T-cell (primary cell): ENCODE data around the gene LSM5. TPM values are rescaled to one million over a fixed set of nuclear protein-coding genes. Genes with fewer than 3 reads are reported as not detected.

Experiments used
- ATAC-seq, 4 experiments: fragments of 200-7000 bp in 3 of 4; fragments of 150-1000 bp in 1 of 4; cut with Tn5 transposase; replicated peaks in 1 of 4; 1 replicate in 3 of 4; 2 replicates in 1 of 4; pipeline ENCODE4 v1.10.0; 2021; ENCODE audit warnings: moderate library complexity in 3 of 4, mild to moderate bottlenecking in 2 of 4, moderate number of reproducible peaks in 1 of 4
- CTCF ChIA-PET, 2 donors: fragments of 300-600 bp; sonication (Branson Sonifier 250); formaldehyde crosslinking; loops; one replicate each; lab custom pipeline; 2022; ENCODE audit warnings: antibody characterized with exemption in 2 of 2; lab: Charles Lee
- POLR2A ChIA-PET, 2 donors: fragments of 300-600 bp; sonication (Branson Sonifier 250); formaldehyde crosslinking; loops; one replicate each; lab custom pipeline; 2022; ENCODE audit warnings: antibody characterized with exemption in 2 of 2; lab: Charles Lee
- DNase-seq, 35 experiments: peaks; one replicate each; pipeline versions ENCODE4 v3.0.0 to v3.0.0-alpha.2; 2013 to 2023
- H3K27ac ChIP-seq: one replicate; pipeline ENCODE4 v1.5.1; 2013; ENCODE audit warnings: low read length
- H3K27me3 ChIP-seq, 2 experiments: replicated peaks in 1 of 2; 1 replicate in 1 of 2; 2 replicates in 1 of 2; pipeline versions ENCODE4 v1.6.1 to v1.7.0; 2013; ENCODE audit warnings: low read length in 1 of 2, mixed read lengths in 1 of 2; ENCODE audit not compliant: control insufficient read depth in 2 of 2, insufficient read depth in 2 of 2; ENCODE audit errors: extremely low read depth in 1 of 2
- H3K36me3 ChIP-seq, 2 donors: 1 replicate in 1 of 2; 2 replicates in 1 of 2; pipeline versions ENCODE4 v1.6.1 to v1.7.0; 2013; ENCODE audit warnings: low read length in 1 of 2; ENCODE audit not compliant: control insufficient read depth in 2 of 2, insufficient read depth in 1 of 2; ENCODE audit errors: extremely low read depth in 1 of 2
- H3K4me1 ChIP-seq, 2 experiments: 1 replicate in 1 of 2; 2 replicates in 1 of 2; pipeline versions ENCODE4 v1.6.1 to v1.7.0; 2013; ENCODE audit warnings: low read length in 2 of 2, mixed read lengths in 1 of 2; ENCODE audit not compliant: insufficient read depth in 2 of 2, control insufficient read depth in 1 of 2; ENCODE audit errors: extremely low read depth in 1 of 2
- H3K4me3 ChIP-seq, 2 donors: 1 replicate in 1 of 2; 2 replicates in 1 of 2; pipeline versions ENCODE4 v1.5.1 to v1.7.0; 2013; ENCODE audit warnings: mild to moderate bottlenecking in 2 of 2, low read length in 1 of 2, moderate library complexity in 1 of 2; ENCODE audit not compliant: control insufficient read depth in 1 of 2; ENCODE audit errors: extremely low read depth in 1 of 2
- H3K9me3 ChIP-seq: 2 replicates; pipeline ENCODE4 v1.7.0; 2013
- H3K27ac Mint-ChIP-seq, 2 donors: one replicate each; pipeline ENCODE4 v1.8.0; 2020 to 2021; ENCODE audit warnings: mild to moderate bottlenecking in 2 of 2, mixed read lengths in 2 of 2
- H3K27me3 Mint-ChIP-seq, 2 donors: one replicate each; pipeline ENCODE4 v1.8.0; 2021 to 2022; ENCODE audit warnings: mixed read lengths in 2 of 2
- H3K36me3 Mint-ChIP-seq: one replicate; pipeline ENCODE4 v1.8.0; 2021; ENCODE audit warnings: mixed read lengths
- H3K4me1 Mint-ChIP-seq, 3 donors: one replicate each; pipeline ENCODE4 v1.8.0; 2020 to 2022; ENCODE audit warnings: mixed read lengths in 3 of 3, mild to moderate bottlenecking in 1 of 3
- H3K4me3 Mint-ChIP-seq, 3 donors: one replicate each; pipeline ENCODE4 v1.8.0; 2020 to 2022; ENCODE audit warnings: mild to moderate bottlenecking in 3 of 3, mixed read lengths in 3 of 3, moderate library complexity in 3 of 3
- H3K9me3 Mint-ChIP-seq, 3 donors: one replicate each; pipeline ENCODE4 v1.8.0; 2020 to 2022; ENCODE audit warnings: mixed read lengths in 3 of 3
- WGBS: methylation state at CpG from one replicate; pipeline ENCODE4 v1.1.5; 2013; ENCODE audit warnings: missing lambda C conversion rate; ENCODE audit not compliant: insufficient coverage; 5-methylcytosine and 5-hydroxymethylcytosine counted together
- total RNA-seq, 35 experiments: library from RNA in 6 of 35; stranded (reverse) in 6 of 35; fragments of 120-200 nt in 1 of 35; gene quantifications; one replicate each; pipeline versions ENCODE4 v1.2.1 to v1.2.4 and lab custom pipeline; 2013 to 2026

Gene LSM5
- total RNA-seq, 5 donors from 2014 or later (not counting 1 experiment from before 2014, with no cell fraction given): 26.7 to 31.6 (median 29.3) TPM

DNA sequence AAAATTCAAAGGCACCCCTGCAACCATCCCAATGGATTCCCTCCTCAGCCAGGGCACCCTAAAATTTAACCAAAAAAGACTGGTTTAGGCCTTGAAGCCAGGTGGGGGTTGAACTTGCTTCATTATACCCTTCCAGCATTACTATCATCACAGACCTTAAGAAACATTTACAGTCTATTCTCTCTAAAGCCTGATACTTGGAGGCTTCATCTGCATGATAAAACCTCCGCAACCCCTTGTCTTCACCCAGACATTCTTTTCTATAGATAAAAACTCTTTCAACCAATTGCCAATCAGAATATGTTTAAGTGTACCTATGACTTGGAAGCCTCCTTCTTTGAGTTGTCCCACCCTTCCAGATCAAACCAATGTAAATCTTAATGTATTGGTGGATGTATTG is 23.0 kb upstream of the LSM5 start:
- Mint-ChIP-seq H3K27me3 (no peaks in the 10 kb centered on the region), H3K36me3 (peaks cover 31% of the 10 kb centered on the region), H3K9me3 (peaks cover 0 to 3% (median 0%) of the 10 kb centered on the region in 3 donors), H3K4me1 (peaks cover 71 to 84% (median 78%) of the 10 kb centered on the region in 3 donors), H3K27ac (peak overlapping the region; percentile 6 to 8), H3K4me3 (peak overlapping the region in 1 of 3 donors; percentile 48)
- ATAC-seq: no peak
- no peaks in the 10 kb centered on the region for H3K27me3 ChIP-seq
- peaks cover 12 to 36% of the 10 kb centered on the region in 2 experiments for H3K4me1 ChIP-seq
- ChIA-PET CTCF (no interaction called here), POLR2A (no interaction called here)
- WGBS: no CpG with 5 or more reads among the region's 1 CpG
- H3K27ac ChIP-seq: no peak overlapping the region
- DNase-seq: no peak
- H3K9me3 ChIP-seq: no peaks in the 10 kb centered on the region
- H3K36me3 ChIP-seq: peaks cover 3 to 11% of the 10 kb centered on the region in 2 donors
- no peak overlapping the region for H3K4me3 ChIP-seq

DNA sequence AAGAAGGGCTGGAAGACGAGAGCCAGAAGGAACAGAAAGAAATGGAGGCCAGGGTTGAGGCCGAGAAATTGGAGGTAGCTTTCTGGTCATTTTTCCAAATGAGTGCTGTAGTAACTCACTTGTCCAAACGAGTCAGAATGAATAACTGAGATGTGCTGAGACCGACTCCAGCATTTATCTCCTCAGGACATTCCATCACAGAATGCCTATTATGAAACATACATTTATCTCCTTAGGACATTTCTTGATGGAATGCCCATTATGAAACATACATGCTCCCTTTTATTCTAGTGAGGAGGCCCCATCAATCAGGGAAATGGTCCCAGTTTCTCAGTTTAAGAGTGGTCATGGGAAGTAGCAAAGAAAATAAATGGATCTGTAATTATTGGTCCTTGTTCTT is 21.6 kb upstream of the LSM5 start:
- peaks cover 12 to 36% of the 10 kb centered on the region in 2 experiments for H3K4me1 ChIP-seq

DNA sequence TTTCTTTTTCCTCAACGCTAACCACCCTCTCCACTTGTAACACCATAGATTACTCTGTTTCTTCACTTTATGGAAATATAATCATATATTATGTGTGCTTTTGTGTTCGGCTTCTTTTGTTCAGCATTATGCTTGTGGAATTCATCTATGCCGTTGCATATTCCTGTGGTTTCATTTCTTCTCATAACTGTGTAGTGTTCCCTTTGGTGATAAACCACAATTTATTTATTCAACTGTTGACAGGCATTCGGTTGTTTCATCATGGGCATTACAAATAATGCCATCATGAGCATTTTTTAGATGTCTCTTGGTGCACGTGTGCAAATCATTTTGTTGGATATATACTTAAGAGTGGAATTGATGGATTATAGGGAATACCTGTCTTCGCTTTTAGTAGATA is 17.2 kb upstream of the LSM5 start:
- H3K4me1 Mint-ChIP-seq: peaks cover 58 to 74% (median 69%) of the 10 kb centered on the region in 3 donors
- POLR2A ChIA-PET: no interaction called here
- H3K4me3 Mint-ChIP-seq: no peak overlapping the region
- no peak overlapping the region for H3K27ac ChIP-seq
- DNase-seq: no peak
- WGBS: 100% methylated on average over 1 of the region's 6 CpGs
- H3K4me3 ChIP-seq: no peak overlapping the region
- no peak overlapping the region for H3K27ac Mint-ChIP-seq
- no peaks in the 10 kb centered on the region for H3K9me3 Mint-ChIP-seq
- no peaks in the 10 kb centered on the region for H3K9me3 ChIP-seq
- H3K27me3 ChIP-seq: no peaks in the 10 kb centered on the region
- CTCF ChIA-PET: no interaction called here
- no peak for ATAC-seq
- H3K36me3 ChIP-seq: peaks cover 0 to 3% of the 10 kb centered on the region in 2 donors
- H3K36me3 Mint-ChIP-seq: peaks cover 11% of the 10 kb centered on the region
- H3K27me3 Mint-ChIP-seq: no peaks in the 10 kb centered on the region
- peaks cover 0 to 22% of the 10 kb centered on the region in 2 experiments for H3K4me1 ChIP-seq

More for the DNA sequence above, 21.6 kb upstream of the LSM5 start:
- no peak overlapping the region for H3K4me3 Mint-ChIP-seq
- WGBS: 100% methylated on average over 2 of the region's 4 CpGs
- Histone ChIP-seq H3K27ac (no peak overlapping the region), H3K36me3 (peaks cover 3 to 11% of the 10 kb centered on the region in 2 donors), H3K9me3 (no peaks in the 10 kb centered on the region), H3K4me3 (no peak overlapping the region), H3K27me3 (no peaks in the 10 kb centered on the region)
- CTCF ChIA-PET: no interaction called here
- H3K4me1 Mint-ChIP-seq: peaks cover 82 to 92% (median 89%) of the 10 kb centered on the region in 3 donors
- POLR2A ChIA-PET: no interaction called here
- no peak overlapping the region for H3K27ac Mint-ChIP-seq
- ATAC-seq (no peak), DNase-seq (no peak)
- no peaks in the 10 kb centered on the region for H3K9me3 Mint-ChIP-seq
- H3K27me3 Mint-ChIP-seq: no peaks in the 10 kb centered on the region
- peaks cover 29% of the 10 kb centered on the region for H3K36me3 Mint-ChIP-seq

DNA sequence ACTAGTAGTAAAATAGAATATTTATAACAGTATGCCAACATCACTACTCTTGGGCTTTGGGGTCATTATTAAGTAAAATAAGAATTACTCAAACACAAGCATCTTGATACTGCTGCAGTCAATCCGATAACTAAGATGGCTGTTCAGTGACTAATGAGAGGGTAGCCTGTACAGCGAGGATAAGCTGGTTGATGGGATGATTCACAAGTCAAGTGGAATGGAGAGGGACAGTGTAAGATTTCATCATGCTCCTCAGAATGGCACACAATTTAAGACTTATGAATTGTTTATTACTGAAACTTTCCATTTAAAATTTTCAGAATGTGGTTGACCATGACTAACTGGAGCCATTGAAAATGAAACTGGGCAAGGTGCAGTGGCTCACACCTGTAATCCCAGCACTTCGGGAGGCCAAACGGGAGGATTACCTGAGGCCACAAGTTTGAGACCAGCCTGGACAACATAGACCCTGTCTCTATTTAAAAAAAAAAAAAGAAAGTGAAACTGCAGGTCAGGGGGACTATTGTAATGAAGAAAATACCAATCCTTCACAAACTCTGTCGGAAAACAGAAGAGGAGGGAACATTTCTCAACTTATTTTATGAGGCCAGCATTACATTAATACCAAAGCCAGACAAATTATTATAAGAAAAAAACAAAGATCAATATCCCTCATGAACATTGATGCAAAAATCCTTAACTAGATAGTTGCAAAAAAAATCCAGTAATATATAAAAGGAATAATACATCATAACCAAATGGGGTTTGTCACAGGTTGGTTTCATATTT is 16.3 kb upstream of the LSM5 start:
- ChIA-PET CTCF (no interaction called here), POLR2A (no interaction called here)
- Mint-ChIP-seq H3K9me3 (no peaks in the 10 kb centered on the region), H3K27ac (no peak overlapping the region), H3K4me1 (peaks cover 53 to 72% (median 65%) of the 10 kb centered on the region in 3 donors), H3K36me3 (peaks cover 11% of the 10 kb centered on the region), H3K27me3 (no peaks in the 10 kb centered on the region), H3K4me3 (peak overlapping the region in 2 of 3 donors; percentile 0 to 18)
- Histone ChIP-seq H3K27ac (no peak overlapping the region), H3K9me3 (no peaks in the 10 kb centered on the region), H3K36me3 (peaks cover 0 to 3% of the 10 kb centered on the region in 2 donors), H3K4me1 (peaks cover under 1 to 17% of the 10 kb centered on the region in 2 experiments), H3K27me3 (no peaks in the 10 kb centered on the region), H3K4me3 (no peak overlapping the region)
- no CpG with 5 or more reads among the region's 5 CpGs for WGBS
- ATAC-seq: no peak
- no peak for DNase-seq

DNA sequence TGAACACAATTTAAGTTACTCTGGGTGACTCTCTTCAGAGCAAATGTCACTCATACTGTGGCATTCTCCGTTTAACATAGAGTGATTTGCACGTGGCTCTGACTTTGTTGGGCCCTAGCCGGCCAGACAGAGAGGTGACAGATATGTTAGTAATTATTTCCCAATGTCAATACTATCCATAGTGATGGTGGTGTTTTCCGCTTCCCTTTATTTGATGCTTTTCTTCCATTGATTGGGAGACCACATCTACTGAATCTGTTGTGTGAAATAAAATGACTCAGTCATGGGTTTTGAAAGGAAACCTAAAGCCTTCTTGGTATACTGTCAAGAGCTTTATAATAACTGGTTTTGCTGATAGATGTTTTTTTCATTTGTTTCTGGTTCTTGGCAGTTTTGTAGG is 12.5 kb upstream of the LSM5 start:
- Histone ChIP-seq H3K27ac (no peak overlapping the region), H3K27me3 (no peaks in the 10 kb centered on the region), H3K36me3 (peaks cover 0 to 5% of the 10 kb centered on the region in 2 donors), H3K4me1 (peaks cover 2 to 15% of the 10 kb centered on the region in 2 experiments), H3K4me3 (no peak overlapping the region), H3K9me3 (no peaks in the 10 kb centered on the region)
- ATAC-seq: no peak
- no peaks in the 10 kb centered on the region for H3K27me3 Mint-ChIP-seq
- WGBS: no CpG with 5 or more reads among the region's 4 CpGs
- no peaks in the 10 kb centered on the region for H3K9me3 Mint-ChIP-seq
- H3K4me1 Mint-ChIP-seq: peaks cover 58 to 64% (median 63%) of the 10 kb centered on the region in 3 donors
- POLR2A ChIA-PET: no interaction called here
- peaks cover 13% of the 10 kb centered on the region for H3K36me3 Mint-ChIP-seq
- H3K27ac Mint-ChIP-seq: no peak overlapping the region
- CTCF ChIA-PET: interaction anchor here in 1 of 2 donors (0.6 kb wide), 1 partner anchor 11 kb away, joined by 3 read pairs; no protein-coding TSS in a partner anchor
- peak overlapping the region in 1 of 3 donors; percentile 26 for H3K4me3 Mint-ChIP-seq
- no peak for DNase-seq

DNA sequence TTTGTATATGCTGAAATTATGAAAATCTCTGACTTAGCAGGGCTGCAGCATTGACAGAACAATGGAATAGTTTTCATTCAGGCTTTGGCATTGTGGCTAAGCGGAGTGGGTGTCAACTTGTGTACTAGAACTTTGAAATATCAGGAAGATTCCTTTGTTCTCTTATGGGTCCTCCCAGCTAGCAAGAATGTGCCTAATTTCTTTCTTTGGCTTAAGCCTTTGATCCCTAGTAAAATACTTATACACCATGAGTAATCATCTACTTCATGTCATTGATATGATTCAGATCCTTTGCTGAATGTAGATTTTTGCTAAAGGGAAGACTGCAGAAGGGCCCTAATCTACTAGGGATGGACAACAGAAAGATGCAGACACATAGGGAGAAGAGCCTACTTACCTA is 11.3 kb upstream of the LSM5 start:
- 86% methylated on average over 1 of the region's 1 CpG for WGBS
- H3K27ac Mint-ChIP-seq: peak overlapping the region in 1 of 2 donors; percentile 11
- H3K27ac ChIP-seq: no peak overlapping the region

More for the DNA sequence above, 11.3 kb upstream of the LSM5 start:
- Mint-ChIP-seq H3K9me3 (no peaks in the 10 kb centered on the region), H3K4me1 (peaks cover 58 to 66% (median 63%) of the 10 kb centered on the region in 3 donors), H3K27me3 (no peaks in the 10 kb centered on the region), H3K36me3 (peaks cover 11% of the 10 kb centered on the region), H3K4me3 (peak overlapping the region in 1 of 3 donors; percentile 32)
- DNase-seq: no peak
- H3K36me3 ChIP-seq: peaks cover 0 to 5% of the 10 kb centered on the region in 2 donors
- peaks cover 10 to 22% of the 10 kb centered on the region in 2 experiments for H3K4me1 ChIP-seq
- no peaks in the 10 kb centered on the region for H3K9me3 ChIP-seq
- no peak overlapping the region for H3K4me3 ChIP-seq
- H3K27me3 ChIP-seq: no peaks in the 10 kb centered on the region
- ChIA-PET POLR2A (no interaction called here), CTCF (no interaction called here)
- ATAC-seq: no peak
